SU-DHL-6 (cell line): ENCODE results near the gene PIGL.
"Not testable (repeated sequence)": the region's sequence is repeated elsewhere in the genome, so short reads cannot be mapped to it uniquely, and the experiment has no call there.

ENCODE experiments used
- H2AFZ ChIP-seq: fragments of 200-600 bp; sonication (generic); 2 replicates; pipeline ENCODE4 v1.6.1; 2014; ENCODE audit warnings: low read depth, mild to moderate bottlenecking, moderate library complexity, mixed read lengths, antibody characterized with exemption, low read length; ENCODE audit not compliant: severe bottlenecking
- H3F3A ChIP-seq: fragments of 200-600 bp; shearing (Covaris generic); 2 replicates; pipeline ENCODE4 v1.6.0; 2016; ENCODE audit warnings: antibody characterized with exemption, mild to moderate bottlenecking; ENCODE audit not compliant: insufficient read depth
- H3K27ac ChIP-seq: fragments of 200-600 bp; sonication (generic); 2 replicates; pipeline ENCODE4 v1.5.1; 2016; ENCODE audit warnings: low read depth, mild to moderate bottlenecking, low read length, moderate library complexity, mixed read lengths
- H3K27me3 ChIP-seq: fragments of 200-600 bp; sonication (generic), shearing (Covaris generic); 2 replicates; pipeline ENCODE4 v1.6.0; 2014; ENCODE audit warnings: mild to moderate bottlenecking, low read length
- H3K36me3 ChIP-seq: fragments of 200-600 bp; sonication (generic); 2 replicates; pipeline ENCODE4 v1.6.1; 2014; ENCODE audit warnings: mild to moderate bottlenecking, low read length, mixed read lengths
- H3K4me2 ChIP-seq: fragments of 300-600, 200-600 bp; shearing (Covaris generic), sonication (generic); 2 replicates; pipeline ENCODE4 v1.6.0; 2014; ENCODE audit warnings: low read length, low read depth, mild to moderate bottlenecking; ENCODE audit not compliant: poor library complexity, severe bottlenecking
- H3K4me3 ChIP-seq: fragments of 200-600 bp; sonication (generic); 2 replicates; pipeline ENCODE4 v1.5.1; 2014; ENCODE audit warnings: antibody characterized with exemption, low read length, mild to moderate bottlenecking, mixed read lengths; ENCODE audit not compliant: insufficient read depth, poor library complexity, severe bottlenecking
- H3K79me2 ChIP-seq: fragments of 200-600 bp; sonication (generic); 2 replicates; pipeline ENCODE4 v1.6.1; 2014; ENCODE audit warnings: mild to moderate bottlenecking, low read length, moderate library complexity; ENCODE audit not compliant: insufficient read depth
- H3K9ac ChIP-seq: fragments of 200-600 bp; sonication (generic); 2 replicates; pipeline ENCODE4 v1.7.0; 2014; ENCODE audit warnings: mild to moderate bottlenecking, low read length
- H3K9me2 ChIP-seq: fragments of 200-600 bp; sonication (generic); replicated peaks from 2 replicates; pipeline ENCODE4 v1.6.1; 2014; ENCODE audit warnings: low read length; ENCODE audit not compliant: insufficient read depth
- H3K9me3 ChIP-seq: fragments of 200-600 bp; sonication (generic); 2 replicates; pipeline ENCODE4 v1.6.1; 2014; ENCODE audit warnings: low read length, mixed read lengths; ENCODE audit not compliant: insufficient read depth
- H4K20me1 ChIP-seq: fragments of 200-600 bp; sonication (generic); 2 replicates; pipeline ENCODE4 v1.6.1; 2014; ENCODE audit warnings: low read depth, mild to moderate bottlenecking, antibody characterized with exemption, low read length, moderate library complexity, mixed read lengths
- EZH2phosphoT487 ChIP-seq: fragments of 200-600 bp; sonication (generic), shearing (Covaris generic); conservative IDR thresholded peaks from 2 replicates; pipeline ENCODE4 v1.6.1; 2018; ENCODE audit warnings: mild to moderate bottlenecking, antibody characterized with exemption, low read length, moderate library complexity, mixed read lengths
- TF ChIP-seq, protein P1 (sequence below): fragments of 200-600 bp; sonication (generic); IDR thresholded peaks from one replicate; pipeline ENCODE4 v1.5.1; 2017; ENCODE audit warnings: antibody characterized with exemption, mild to moderate bottlenecking, low read length, moderate library complexity; ENCODE audit not compliant: insufficient read depth, poor library complexity, severe bottlenecking

Gene PIGL

DNA sequence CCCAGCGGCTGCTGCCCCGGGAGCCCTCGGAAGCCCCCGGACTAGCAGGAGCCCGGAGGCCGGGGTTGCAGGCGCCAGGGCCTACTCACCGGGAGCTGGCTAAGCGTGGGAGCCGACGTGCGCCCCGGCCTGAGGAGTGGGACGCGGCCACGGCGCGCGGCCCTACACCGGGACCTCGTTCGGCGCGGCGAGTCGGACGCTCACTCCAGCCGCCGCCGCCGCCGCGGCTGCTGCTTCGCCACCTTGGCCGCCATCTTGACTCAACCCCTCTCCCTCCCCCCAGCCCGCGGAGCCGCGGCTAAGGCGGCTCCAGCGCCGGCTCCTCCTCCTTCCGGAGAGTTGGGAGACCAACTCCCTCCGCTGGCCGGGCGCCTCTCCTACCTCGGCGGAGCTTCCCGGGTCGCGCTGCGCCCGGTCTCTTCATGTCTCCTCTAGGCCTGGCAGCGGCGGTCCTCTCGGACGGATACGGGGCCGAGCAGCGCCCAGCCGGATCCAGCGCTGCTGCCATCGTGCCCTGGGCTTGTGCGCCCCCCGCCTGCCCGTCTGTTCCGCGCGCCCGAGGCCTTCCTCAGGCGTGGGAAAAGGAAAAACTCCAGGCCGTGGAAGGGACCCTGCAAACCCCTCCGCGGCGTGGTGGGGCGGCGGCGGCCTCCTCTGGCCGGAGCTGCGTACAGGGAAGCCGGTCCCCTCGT, 1.6 kb upstream of the PIGL start, which contains the start of gene NCOR1:
NCOR1 (minus strand) TSS at position 262 of the 692 bp plus-strand sequence. CDS start 20,965 bp downstream, outside the sequence.
- Histone ChIP-seq H3K27ac (peak within 1 kb of the TSS; percentile 78), H3K9ac (peak within 1 kb of the TSS; percentile 87), H3K4me2 (peak within 1 kb of the TSS; percentile 76), H4K20me1 (peaks cover 5% of the 10 kb centered on the region; the same call in 1 of the 2 replicates), H3K9me2 (no peaks in the 10 kb centered on the region), H3K27me3 (no peaks in the 10 kb centered on the region), H3K4me3 (peak within 1 kb of the TSS; percentile 75), H2AFZ (peak within 1 kb of the TSS; percentile 77), H3K79me2 (peaks cover 89% of the 10 kb centered on the region), H3K36me3 (no peaks in the 10 kb centered on the region), H3K9me3 (no peaks in the 10 kb centered on the region), H3F3A (peaks cover 24% of the 10 kb centered on the region; the same call in 1 of the 2 replicates)
- TF ChIP-seq, protein P1, sequence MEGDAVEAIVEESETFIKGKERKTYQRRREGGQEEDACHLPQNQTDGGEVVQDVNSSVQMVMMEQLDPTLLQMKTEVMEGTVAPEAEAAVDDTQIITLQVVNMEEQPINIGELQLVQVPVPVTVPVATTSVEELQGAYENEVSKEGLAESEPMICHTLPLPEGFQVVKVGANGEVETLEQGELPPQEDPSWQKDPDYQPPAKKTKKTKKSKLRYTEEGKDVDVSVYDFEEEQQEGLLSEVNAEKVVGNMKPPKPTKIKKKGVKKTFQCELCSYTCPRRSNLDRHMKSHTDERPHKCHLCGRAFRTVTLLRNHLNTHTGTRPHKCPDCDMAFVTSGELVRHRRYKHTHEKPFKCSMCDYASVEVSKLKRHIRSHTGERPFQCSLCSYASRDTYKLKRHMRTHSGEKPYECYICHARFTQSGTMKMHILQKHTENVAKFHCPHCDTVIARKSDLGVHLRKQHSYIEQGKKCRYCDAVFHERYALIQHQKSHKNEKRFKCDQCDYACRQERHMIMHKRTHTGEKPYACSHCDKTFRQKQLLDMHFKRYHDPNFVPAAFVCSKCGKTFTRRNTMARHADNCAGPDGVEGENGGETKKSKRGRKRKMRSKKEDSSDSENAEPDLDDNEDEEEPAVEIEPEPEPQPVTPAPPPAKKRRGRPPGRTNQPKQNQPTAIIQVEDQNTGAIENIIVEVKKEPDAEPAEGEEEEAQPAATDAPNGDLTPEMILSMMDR: no peak
- no peak for TF ChIP-seq EZH2phosphoT487

DNA sequence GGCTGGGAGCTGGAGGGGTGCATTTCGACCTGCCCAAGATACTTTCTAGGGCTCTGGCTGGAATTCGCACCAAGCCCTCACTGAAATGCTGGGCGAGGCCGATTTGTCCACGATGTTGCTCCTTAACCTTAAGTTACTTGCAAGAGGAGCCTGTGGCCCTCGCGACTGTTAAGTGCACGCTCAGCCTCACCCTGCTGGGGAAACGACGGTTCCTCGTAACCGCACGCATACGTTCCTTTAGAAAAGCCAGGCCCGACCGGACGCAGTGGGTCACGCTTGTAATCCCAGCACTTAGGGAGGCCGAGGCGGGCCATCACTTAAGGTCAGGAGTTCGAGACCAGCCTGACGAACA, 1.1 kb upstream of the PIGL start:
- Histone ChIP-seq H2AFZ (peak overlapping the region; percentile 77), H4K20me1 (peaks cover 5% of the 10 kb centered on the region; the same call in 1 of the 2 replicates), H3K27me3 (no peaks in the 10 kb centered on the region), H3K9ac (peak overlapping the region; percentile 87), H3K36me3 (no peaks in the 10 kb centered on the region), H3K9me3 (no peaks in the 10 kb centered on the region), H3K27ac (peak overlapping the region; percentile 78), H3K4me3 (peak overlapping the region; percentile 75), H3F3A (peaks cover 24% of the 10 kb centered on the region; the same call in 1 of the 2 replicates), H3K4me2 (peak overlapping the region; percentile 76), H3K9me2 (no peaks in the 10 kb centered on the region), H3K79me2 (peaks cover 89% of the 10 kb centered on the region)
- no peak for TF ChIP-seq EZH2phosphoT487
- TF ChIP-seq, protein P1: no peak

DNA sequence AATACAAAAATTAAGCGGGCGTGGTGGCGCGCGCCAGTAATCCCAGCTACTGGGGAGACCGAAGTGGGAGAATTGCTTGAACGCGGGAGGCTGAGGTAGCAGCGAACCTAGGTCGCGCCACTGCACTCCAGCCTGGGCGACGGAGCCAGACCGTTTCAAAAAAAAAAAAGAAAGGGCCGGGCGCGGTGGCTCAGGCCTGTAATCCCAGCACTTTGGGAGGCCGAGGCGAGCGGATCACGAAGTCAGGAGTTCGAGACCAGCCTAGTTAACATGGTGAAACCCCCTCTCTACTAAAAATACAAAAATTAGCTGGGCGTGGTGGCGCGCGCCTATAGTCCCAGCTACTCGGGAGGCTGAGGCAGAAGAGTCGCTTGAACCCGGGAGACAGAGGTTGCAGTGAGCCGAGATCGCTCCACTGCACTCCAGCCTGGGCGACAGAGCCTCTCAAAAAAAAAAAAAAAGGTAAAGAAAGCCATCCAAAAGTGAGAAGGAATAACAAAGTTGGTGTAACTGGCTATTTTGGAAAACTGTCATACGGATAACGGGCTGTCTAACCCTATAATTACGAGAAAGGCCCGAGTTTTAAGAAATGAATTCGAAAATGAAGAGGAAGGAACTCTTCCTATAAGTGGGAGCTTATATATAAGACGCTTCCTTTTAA, 539 bp upstream of the PIGL start:
- Histone ChIP-seq H3K4me3 (peak overlapping the region; percentile 75), H3K9ac (peak overlapping the region; percentile 87), H3K27ac (peak overlapping the region; percentile 78), H2AFZ (peak overlapping the region; percentile 93), H3F3A (peaks cover 23% of the 10 kb centered on the region; the same call in 1 of the 2 replicates), H3K79me2 (peaks cover 89% of the 10 kb centered on the region), H3K4me2 (peak overlapping the region; percentile 76)
- H3K9me3 ChIP-seq, H4K20me1 ChIP-seq, H3K9me2 ChIP-seq, H3K27me3 ChIP-seq, H3K36me3 ChIP-seq: not testable (repeated sequence)

DNA sequence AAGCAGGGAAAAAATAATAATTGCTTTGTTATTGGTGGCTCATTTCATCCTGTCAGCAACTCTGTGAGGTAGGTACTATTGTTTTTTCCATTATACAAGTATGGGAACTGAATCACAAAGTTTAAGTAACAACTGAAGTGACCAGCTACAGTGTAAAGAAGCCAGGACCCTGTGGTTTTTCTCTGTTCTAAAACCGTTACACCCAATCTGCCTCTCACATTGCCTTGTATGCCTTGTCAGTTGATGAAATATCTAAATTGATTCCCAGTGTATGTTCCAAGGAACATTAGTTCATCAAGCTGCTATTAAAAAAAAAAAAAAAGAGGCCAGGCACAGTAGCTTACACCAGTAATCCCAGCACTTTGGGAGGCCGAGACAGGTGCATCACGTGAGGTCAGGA, 5.4 kb downstream of the PIGL start:
- Histone ChIP-seq H3K4me3 (no peak overlapping the region), H3K36me3 (no peaks in the 10 kb centered on the region), H3K9me2 (no peaks in the 10 kb centered on the region), H3K27me3 (no peaks in the 10 kb centered on the region), H3K79me2 (peaks cover 73% of the 10 kb centered on the region), H4K20me1 (no peaks in the 10 kb centered on the region), H3K27ac (no peak overlapping the region), H3K9ac (no peak overlapping the region), H3K4me2 (no peak overlapping the region), H2AFZ (no peak overlapping the region), H3F3A (peaks cover 5% of the 10 kb centered on the region; the same call in 1 of the 2 replicates), H3K9me3 (no peaks in the 10 kb centered on the region)
- no peak for TF ChIP-seq EZH2phosphoT487
- TF ChIP-seq, protein P1: no peak

DNA sequence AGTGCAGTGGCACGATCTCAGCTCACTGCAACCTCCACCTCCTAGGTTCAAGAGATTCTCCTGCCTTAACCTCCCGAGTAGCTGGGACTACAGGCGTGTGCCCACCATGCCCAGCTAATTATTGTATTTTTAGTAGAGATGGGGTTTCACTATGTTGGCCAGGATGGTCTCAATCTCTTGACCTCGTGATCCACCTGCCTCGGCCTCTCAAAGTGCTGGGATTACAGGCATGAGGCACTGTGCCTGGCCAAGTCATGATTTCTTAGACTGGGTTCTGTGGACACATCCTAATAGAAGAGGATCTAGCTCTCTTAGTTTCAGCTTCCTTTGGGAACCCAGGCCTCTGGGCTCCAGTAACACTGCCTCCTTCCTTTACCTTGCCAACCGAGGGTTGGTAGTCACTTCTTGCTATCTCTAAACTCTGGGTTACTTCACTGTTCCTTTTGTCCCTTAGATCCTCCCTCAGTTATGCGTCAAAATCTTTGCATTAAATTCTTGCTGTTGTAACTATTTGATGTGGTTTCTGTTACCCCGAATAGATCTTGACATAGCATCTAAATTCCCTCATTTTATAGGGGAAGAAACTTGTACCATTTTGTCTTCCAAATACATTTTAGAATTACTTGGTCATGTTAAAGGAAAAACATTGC, 13.0 kb downstream of the PIGL start:
- not testable (repeated sequence) for H2AFZ ChIP-seq, H3K9ac ChIP-seq, H3K9me2 ChIP-seq, H3K36me3 ChIP-seq, H3K9me3 ChIP-seq, H3K27ac ChIP-seq, H3K4me3 ChIP-seq, H4K20me1 ChIP-seq, H3F3A ChIP-seq, H3K27me3 ChIP-seq, H3K4me2 ChIP-seq
- peaks cover 40% of the 10 kb centered on the region for H3K79me2 ChIP-seq
